Measurements from ENCODE around the gene USP12. TPM values are rescaled to one million over a fixed set of nuclear protein-coding genes. Genes with fewer than 3 reads are reported as not detected.
"Not testable (repeated sequence)": the region's sequence is repeated elsewhere in the genome, so short reads cannot be mapped to it uniquely, and the experiment has no call there.

The USP12 gene
- total RNA-seq, 1 donor from 2014 or later = 30.8 TPM

GRCh38 chr13:27125357-27126282 lies 46.0 kb downstream of the USP12 start:
- Mint-ChIP-seq H3K27me3 (no peaks in the 10 kb centered on the region), H3K4me3 (ENCODE audit: low read depth) (no peak overlapping the region), H3K27ac (no peak overlapping the region), H3K9me3 (ENCODE audit: low read depth) (peaks cover 28% of the 10 kb centered on the region), H3K36me3 (ENCODE audit: insufficient read depth) (peaks cover 35% of the 10 kb centered on the region), H3K4me1 (ENCODE audit: low read depth) (peaks cover 10% of the 10 kb centered on the region)
- no peak for DNase-seq (ENCODE audit: low spot score, unreplicated experiment)
- TF ChIP-seq CTCF (IDR thresholded peaks at IDR 0.05; ENCODE audit: unreplicated experiment) = no peak

- Mint-ChIP-seq H3K9me3 (ENCODE audit: low read depth) (peaks cover 24% of the 10 kb centered on the region), H3K4me1 (ENCODE audit: low read depth) (peaks cover 11% of the 10 kb centered on the region), H3K27ac (no peak overlapping the region), H3K36me3 (ENCODE audit: insufficient read depth) (peaks cover 30% of the 10 kb centered on the region), H3K4me3 (ENCODE audit: low read depth) (no peak overlapping the region), H3K27me3 (no peaks in the 10 kb centered on the region)
- no peak for TF ChIP-seq CTCF (IDR thresholded peaks at IDR 0.05; ENCODE audit: unreplicated experiment)
- no peak for DNase-seq (ENCODE audit: low spot score, unreplicated experiment)
Measured at GRCh38 chr13:27124571-27124970, 47.0 kb downstream of the USP12 start.

- H3K27me3 Mint-ChIP-seq; H3K4me3 Mint-ChIP-seq (ENCODE audit: low read depth); H3K27ac Mint-ChIP-seq; DNase-seq (ENCODE audit: low spot score, unreplicated experiment): not testable (repeated sequence)
- H3K4me1 Mint-ChIP-seq (ENCODE audit: low read depth) = peaks cover 11% of the 10 kb centered on the region
- H3K36me3 Mint-ChIP-seq (ENCODE audit: insufficient read depth) = peaks cover 30% of the 10 kb centered on the region
- peaks cover 24% of the 10 kb centered on the region for H3K9me3 Mint-ChIP-seq (ENCODE audit: low read depth)
Measured at GRCh38 chr13:27123445-27123844, 48.2 kb downstream of the USP12 start.

- H3K4me1 Mint-ChIP-seq (ENCODE audit: low read depth) = peaks cover 8% of the 10 kb centered on the region
- no peak overlapping the region for H3K4me3 Mint-ChIP-seq (ENCODE audit: low read depth)
- H3K27me3 Mint-ChIP-seq = no peaks in the 10 kb centered on the region
- peaks cover 28% of the 10 kb centered on the region for H3K36me3 Mint-ChIP-seq (ENCODE audit: insufficient read depth)
- H3K27ac Mint-ChIP-seq = peak overlapping the region; percentile 41
- DNase-seq (ENCODE audit: low spot score, unreplicated experiment) = no peak
- TF ChIP-seq CTCF (IDR thresholded peaks at IDR 0.05; ENCODE audit: unreplicated experiment) = no peak
- peaks cover 24% of the 10 kb centered on the region for H3K9me3 Mint-ChIP-seq (ENCODE audit: low read depth)
Measured at GRCh38 chr13:27122036-27122435, 49.6 kb downstream of the USP12 start.

GRCh38 chr13:27120811-27121210 lies 50.8 kb downstream of the USP12 start:
- H3K9me3 Mint-ChIP-seq (ENCODE audit: low read depth) = peaks cover 27% of the 10 kb centered on the region
- no peaks in the 10 kb centered on the region for H3K27me3 Mint-ChIP-seq
- H3K4me1 Mint-ChIP-seq (ENCODE audit: low read depth) = peaks cover 8% of the 10 kb centered on the region
- no peak overlapping the region for H3K4me3 Mint-ChIP-seq (ENCODE audit: low read depth)
- no peak for DNase-seq (ENCODE audit: low spot score, unreplicated experiment)
- H3K27ac Mint-ChIP-seq = no peak overlapping the region
- H3K36me3 Mint-ChIP-seq (ENCODE audit: insufficient read depth) = peaks cover 32% of the 10 kb centered on the region
- TF ChIP-seq CTCF (IDR thresholded peaks at IDR 0.05; ENCODE audit: unreplicated experiment) = no peak

GRCh38 chr13:27120011-27120410 lies 51.6 kb downstream of the USP12 start:
- peaks cover 8% of the 10 kb centered on the region for H3K4me1 Mint-ChIP-seq (ENCODE audit: low read depth)

More at GRCh38 chr13:27120011-27120410, 51.6 kb downstream of the USP12 start:
- peaks cover 27% of the 10 kb centered on the region for H3K9me3 Mint-ChIP-seq (ENCODE audit: low read depth)
- H3K27me3 Mint-ChIP-seq = no peaks in the 10 kb centered on the region
- DNase-seq (ENCODE audit: low spot score, unreplicated experiment) = no peak
- no peak overlapping the region for H3K27ac Mint-ChIP-seq
- peaks cover 36% of the 10 kb centered on the region for H3K36me3 Mint-ChIP-seq (ENCODE audit: insufficient read depth)
- TF ChIP-seq CTCF (IDR thresholded peaks at IDR 0.05; ENCODE audit: unreplicated experiment) = no peak
- no peak overlapping the region for H3K4me3 Mint-ChIP-seq (ENCODE audit: low read depth)

Data from progenitor cell of endocrine pancreas (in vitro differentiated cells).